Right ventricle myocardium inferior (tissue), 1 donor: Measurements from ENCODE around the gene MASP2. TPM values are rescaled to one million over a fixed set of nuclear protein-coding genes. Genes with fewer than 3 reads are reported as not detected.
"Not testable (repeated sequence)": the region's sequence is repeated elsewhere in the genome, so short reads cannot be mapped to it uniquely, and the experiment has no call there.

Source experiments
- ATAC-seq: fragments of 200-7000 bp; cut with Tn5 transposase; one replicate; pipeline ENCODE4 v1.9.1; 2020; ENCODE audit warnings: mild to moderate bottlenecking, moderate library complexity
- DNase-seq: peaks from one replicate; pipeline ENCODE4 v3.0.0; 2021; ENCODE audit errors: missing footprints
- intact Hi-C: fragments of 100-400 bp; cut with DNase I; formaldehyde crosslinking; loops from one replicate; pipeline ENCODE4 v1.11.0; 2022
- long read RNA-seq: library from polyadenylated mRNA; unstranded; transcript quantifications from one replicate; pipeline ENCODE4 v2.0.0, GENCODE V29; 2021
- total RNA-seq: library from RNA; stranded (reverse); fragmentation: NEBNext Ultra II Directional; extraction: Animal tissue kit (Norgen Biotek cat#: 25700); gene quantifications from one replicate; pipeline ENCODE4 v1.2.1, GENCODE V29; 2021
- donor health status: DM: no; HTN: yes; CAD: no; lungs with severe emphysema.

MASP2 gene
- not detected for total RNA-seq
- long read RNA-seq, result 0 reads

GRCh38 chr1:11046625-11047365 lies at the start of gene MASP2:
Gene MASP2 (minus strand): TSS chr1:11047239. CDS start chr1:11047207, 32 bp downstream.
- DNase-seq (no peak), ATAC-seq (no peak)
- intact Hi-C loops, result no loop called here

GRCh38 chr1:11083784-11084183 lies 36.7 kb upstream of the MASP2 start:
- ATAC-seq, DNase-seq, intact Hi-C loops: not testable (repeated sequence)

- DNase-seq (no peak), ATAC-seq (no peak)
- intact Hi-C loops, result no loop called here
These were observed 33.9 kb upstream of the MASP2 start for GRCh38 chr1:11080931-11081330.

GRCh38 chr1:11078631-11079030 lies 31.6 kb upstream of the MASP2 start:
- intact Hi-C loops, result no loop called here
- DNase-seq (no peak), ATAC-seq (no peak)

GRCh38 chr1:11073398-11073797 lies 26.4 kb upstream of the MASP2 start:
- DNase-seq, intact Hi-C loops: not testable (repeated sequence)

GRCh38 chr1:11072216-11072917 lies 25.3 kb upstream of the MASP2 start:
- DNase-seq, result no peak
- ATAC-seq, result no peak
- intact Hi-C loops, result no loop called here

More at GRCh38 chr1:11073398-11073797, 26.4 kb upstream of the MASP2 start:
- not testable (repeated sequence) for ATAC-seq

GRCh38 chr1:11071463-11072215 lies 24.6 kb upstream of the MASP2 start:
- DNase-seq (no peak), ATAC-seq (no peak)
- intact Hi-C loops, result no loop called here

- DNase-seq, result no peak
- no peak for ATAC-seq
- intact Hi-C loops, result no loop called here
These were observed 23.8 kb upstream of the MASP2 start for GRCh38 chr1:11070876-11071275.

GRCh38 chr1:11068600-11069473 lies 21.8 kb upstream of the MASP2 start:
- DNase-seq, result no peak
- intact Hi-C loops, result no loop called here
- ATAC-seq, result no peak

- DNase-seq, result no peak
- no peak for ATAC-seq
- intact Hi-C loops, result no loop called here
These were observed 20.9 kb upstream of the MASP2 start for GRCh38 chr1:11067716-11068599.

- ATAC-seq, result no peak
- no peak for DNase-seq
- intact Hi-C loops, result no loop called here
These were observed 18.8 kb upstream of the MASP2 start for GRCh38 chr1:11065796-11066195.

- intact Hi-C loops, result no loop called here
- ATAC-seq, result no peak
- DNase-seq, result no peak
These were observed 17.9 kb upstream of the MASP2 start for GRCh38 chr1:11064942-11065341.

GRCh38 chr1:11063937-11064537 lies 17.0 kb upstream of the MASP2 start:
- ATAC-seq, DNase-seq, intact Hi-C loops: not testable (repeated sequence)

GRCh38 chr1:11062965-11063401 lies 15.9 kb upstream of the MASP2 start:
- ATAC-seq, result no peak
- intact Hi-C loops, result no loop called here
- no peak for DNase-seq

- DNase-seq, result no peak
- intact Hi-C loops, result no loop called here
- ATAC-seq, result no peak
These were observed 14.8 kb upstream of the MASP2 start for GRCh38 chr1:11061652-11062365.

- intact Hi-C loops, result no loop called here
- ATAC-seq, result peak; percentile 100
- DNase-seq, result peak; percentile 96
These were observed 13.2 kb upstream of the MASP2 start, which contains the start of gene SRM for GRCh38 chr1:11059968-11060830. Gene SRM (minus strand): TSS chr1:11060018. CDS start chr1:11059943, 75 bp downstream.
